OCI-LY7 (cell line): ENCODE data around the gene PLCB3. TPM values are rescaled to one million over a fixed set of nuclear protein-coding genes. Genes with fewer than 3 reads are reported as not detected.

ENCODE experiments used
- BruUV-seq: library from RNA; stranded (reverse); fragments of 400-500 nt; replicated peaks from 2 replicates; lab custom pipeline; 2021; lab: Mats Ljungman, UMichigan
- CTCF ChIA-PET: fragments of 300-600 bp; sonication (Branson Sonifier 250); formaldehyde crosslinking; loops from one replicate; lab custom pipeline; 2022; ENCODE audit warnings: antibody characterized with exemption; ENCODE audit not compliant: unreplicated experiment; lab: Charles Lee
- POLR2A ChIA-PET: fragments of 300-600 bp; sonication (Branson Sonifier 250); formaldehyde crosslinking; loops from one replicate; lab custom pipeline; 2022; ENCODE audit warnings: antibody characterized with exemption; lab: Charles Lee
- DNase-seq: peaks from one replicate; pipeline ENCODE4 v3.0.0-alpha.2; 2015; ENCODE audit warnings: low spot score
- H2AFZ ChIP-seq: fragments of 200-600 bp; sonication (generic), shearing (Covaris generic); 2 replicates; pipeline ENCODE4 v1.6.1; 2014; ENCODE audit warnings: mild to moderate bottlenecking, antibody characterized with exemption, low read length, moderate library complexity
- H3K27ac ChIP-seq: fragments of 200-600 bp; sonication (generic); 2 replicates; pipeline ENCODE4 v1.5.1; 2014; ENCODE audit warnings: mixed run types, low read depth, mild to moderate bottlenecking, moderate library complexity, low read length, inconsistent platforms; ENCODE audit not compliant: poor library complexity, severe bottlenecking
- H3K36me3 ChIP-seq: fragments of 200-600 bp; sonication (generic); 2 replicates; pipeline ENCODE4 v1.6.1; 2014; ENCODE audit warnings: mild to moderate bottlenecking, antibody characterized with exemption, low read length, moderate library complexity, mixed read lengths; ENCODE audit not compliant: insufficient read depth
- H3K4me1 ChIP-seq: fragments of 200-600 bp; sonication (generic); 2 replicates; pipeline ENCODE4 v1.5.1; 2014; ENCODE audit warnings: mild to moderate bottlenecking, low read length; ENCODE audit not compliant: insufficient read depth, poor library complexity, severe bottlenecking
- H3K4me2 ChIP-seq: fragments of 200-600 bp; sonication (generic); 2 replicates; pipeline ENCODE4 v1.6.1; 2014; ENCODE audit warnings: mild to moderate bottlenecking, low read length
- H3K4me3 ChIP-seq: fragments of 200-600 bp; sonication (generic); 2 replicates; pipeline ENCODE4 v1.5.1; 2014; ENCODE audit warnings: mild to moderate bottlenecking, low read depth, low read length; ENCODE audit not compliant: poor library complexity, severe bottlenecking
- H3K79me2 ChIP-seq: fragments of 200-600 bp; sonication (generic); 2 replicates; pipeline ENCODE4 v1.6.1; 2016; ENCODE audit warnings: low read depth, mild to moderate bottlenecking, low read length, moderate library complexity, mixed read lengths; ENCODE audit not compliant: insufficient read depth
- H3K9me2 ChIP-seq: fragments of 200-600 bp; sonication (generic); 2 replicates; pipeline ENCODE4 v1.6.1; 2016; ENCODE audit warnings: mild to moderate bottlenecking, low read length, mixed read lengths; ENCODE audit not compliant: insufficient read depth
- H3K9me3 ChIP-seq: fragments of 200-600 bp; sonication (generic); 2 replicates; pipeline ENCODE4 v1.6.1; 2014; ENCODE audit warnings: mild to moderate bottlenecking, mixed run types, low read length, mixed read lengths
- H4K20me1 ChIP-seq: fragments of 200-600 bp; sonication (generic); 2 replicates; pipeline ENCODE4 v1.6.1; 2014; ENCODE audit warnings: mild to moderate bottlenecking, antibody characterized with exemption, low read length, moderate library complexity, mixed read lengths; ENCODE audit not compliant: insufficient read depth
- EZH2phosphoT487 ChIP-seq: fragments of 200-600 bp; sonication (generic); IDR thresholded peaks from 2 replicates; pipeline ENCODE4 v1.6.1; 2018; ENCODE audit warnings: low read depth, borderline replicate concordance, mild to moderate bottlenecking, mixed run types, antibody characterized with exemption, low read length, moderate library complexity, mixed read lengths
- intact Hi-C: fragments of 100-400 bp; cut with micrococcal nuclease; formaldehyde crosslinking; loops from one replicate; pipeline ENCODE4 v1.10.0; 2022; ENCODE audit not compliant: unreplicated experiment
- total RNA-seq, 2 experiments: library from RNA; depleted of rRNA in 1 of 2; stranded (reverse); fragments of >200 nt in 1 of 2; shearing (Covaris generic) in 1 of 2; gene quantifications; 2 replicates each; pipeline ENCODE4 v1.2.3, GENCODE V29; 2014 to 2022
- TF ChIP-seq, protein P1 (sequence below): fragments of 200-600 bp; sonication (generic); conservative IDR thresholded peaks from 2 replicates; pipeline ENCODE4 v1.5.1; 2014; ENCODE audit warnings: mild to moderate bottlenecking, antibody characterized with exemption, low read length, moderate library complexity, mixed read lengths

PLCB3 gene
- total RNA-seq, 2 experiments from 2014 or later = 7.6 to 10.3 TPM

DNA sequence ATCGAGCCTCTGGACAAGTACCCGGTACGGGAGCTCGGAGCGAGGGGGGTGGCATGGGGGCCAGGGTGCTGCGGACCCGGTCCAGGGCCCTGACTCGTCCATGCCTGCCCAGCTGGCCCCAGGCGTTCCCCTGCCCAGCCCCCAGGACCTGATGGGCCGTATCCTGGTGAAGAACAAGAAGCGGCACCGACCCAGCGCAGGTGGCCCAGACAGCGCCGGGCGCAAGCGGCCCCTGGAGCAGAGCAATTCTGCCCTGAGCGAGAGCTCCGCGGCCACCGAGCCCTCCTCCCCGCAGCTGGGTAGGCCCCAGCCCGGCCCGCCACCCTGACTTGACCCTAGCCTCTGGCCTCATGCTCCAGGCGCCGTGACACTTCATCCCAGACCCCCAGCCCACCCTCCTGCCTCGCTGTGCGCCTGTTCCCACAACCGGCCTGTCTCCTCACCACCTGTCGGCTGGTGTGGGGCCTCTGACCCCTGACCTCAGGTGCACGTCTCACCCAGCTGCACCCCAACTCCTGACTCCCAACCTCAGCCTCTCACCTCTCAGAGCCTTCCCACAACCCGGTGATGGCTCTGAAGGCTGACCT lies 7.7 kb downstream of the PLCB3 start:
- H2AFZ ChIP-seq = no peak overlapping the region

DNA sequence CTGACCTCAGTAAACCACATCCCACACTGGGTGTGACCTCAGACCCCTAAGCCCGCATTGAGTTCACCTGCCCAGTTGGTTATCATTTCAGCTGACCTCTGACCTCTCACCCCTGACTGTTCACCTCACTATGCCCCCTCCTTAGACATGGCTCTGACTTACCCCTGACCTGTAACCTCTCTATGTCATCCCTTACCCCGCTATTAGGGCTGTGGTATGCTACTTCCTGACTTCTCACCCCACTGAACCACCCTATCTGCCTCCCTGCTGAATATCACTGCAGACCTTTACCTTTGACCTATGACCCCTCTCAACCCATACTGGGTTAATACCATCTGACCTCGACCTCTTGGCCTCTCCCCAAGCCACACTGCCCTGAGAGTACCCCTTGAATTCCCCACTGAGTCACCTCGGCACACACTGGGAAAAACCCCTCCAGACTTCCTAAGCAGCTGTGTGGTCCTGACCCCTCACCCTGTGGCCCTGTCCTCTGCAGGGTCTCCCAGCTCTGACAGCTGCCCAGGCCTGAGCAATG lies 8.3 kb downstream of the PLCB3 start:
- TF ChIP-seq, protein P1, sequence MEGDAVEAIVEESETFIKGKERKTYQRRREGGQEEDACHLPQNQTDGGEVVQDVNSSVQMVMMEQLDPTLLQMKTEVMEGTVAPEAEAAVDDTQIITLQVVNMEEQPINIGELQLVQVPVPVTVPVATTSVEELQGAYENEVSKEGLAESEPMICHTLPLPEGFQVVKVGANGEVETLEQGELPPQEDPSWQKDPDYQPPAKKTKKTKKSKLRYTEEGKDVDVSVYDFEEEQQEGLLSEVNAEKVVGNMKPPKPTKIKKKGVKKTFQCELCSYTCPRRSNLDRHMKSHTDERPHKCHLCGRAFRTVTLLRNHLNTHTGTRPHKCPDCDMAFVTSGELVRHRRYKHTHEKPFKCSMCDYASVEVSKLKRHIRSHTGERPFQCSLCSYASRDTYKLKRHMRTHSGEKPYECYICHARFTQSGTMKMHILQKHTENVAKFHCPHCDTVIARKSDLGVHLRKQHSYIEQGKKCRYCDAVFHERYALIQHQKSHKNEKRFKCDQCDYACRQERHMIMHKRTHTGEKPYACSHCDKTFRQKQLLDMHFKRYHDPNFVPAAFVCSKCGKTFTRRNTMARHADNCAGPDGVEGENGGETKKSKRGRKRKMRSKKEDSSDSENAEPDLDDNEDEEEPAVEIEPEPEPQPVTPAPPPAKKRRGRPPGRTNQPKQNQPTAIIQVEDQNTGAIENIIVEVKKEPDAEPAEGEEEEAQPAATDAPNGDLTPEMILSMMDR = no peak
- no peak for TF ChIP-seq EZH2phosphoT487
- Histone ChIP-seq H2AFZ (no peak overlapping the region), H4K20me1 (no peaks in the 10 kb centered on the region), H3K9me2 (no peaks in the 10 kb centered on the region), H3K4me2 (no peak overlapping the region), H3K9me3 (no peaks in the 10 kb centered on the region), H3K27ac (no peak overlapping the region), H3K4me1 (no peaks in the 10 kb centered on the region), H3K4me3 (no peak overlapping the region), H3K79me2 (no peaks in the 10 kb centered on the region), H3K36me3 (no peaks in the 10 kb centered on the region)
- BruUV-seq = no TSS peak
- intact Hi-C loops = no loop called here
- ChIA-PET CTCF (no interaction called here), POLR2A (no interaction called here)
- no peak for DNase-seq

More for the DNA sequence above, 7.7 kb downstream of the PLCB3 start:
- Histone ChIP-seq H3K36me3 (no peaks in the 10 kb centered on the region), H3K4me2 (no peak overlapping the region), H3K4me3 (no peak overlapping the region), H3K79me2 (no peaks in the 10 kb centered on the region), H3K4me1 (no peaks in the 10 kb centered on the region), H4K20me1 (no peaks in the 10 kb centered on the region), H3K9me3 (no peaks in the 10 kb centered on the region), H3K9me2 (no peaks in the 10 kb centered on the region), H3K27ac (no peak overlapping the region)
- DNase-seq = no peak
- TF ChIP-seq, protein P1 = no peak
- no peak for TF ChIP-seq EZH2phosphoT487
- ChIA-PET POLR2A (no interaction called here), CTCF (interaction anchor here (0.7 kb wide), 1 partner anchor 9 kb away, joined by 3 read pairs; no protein-coding TSS in a partner anchor)
- BruUV-seq = no TSS peak
- intact Hi-C loops = no loop called here

DNA sequence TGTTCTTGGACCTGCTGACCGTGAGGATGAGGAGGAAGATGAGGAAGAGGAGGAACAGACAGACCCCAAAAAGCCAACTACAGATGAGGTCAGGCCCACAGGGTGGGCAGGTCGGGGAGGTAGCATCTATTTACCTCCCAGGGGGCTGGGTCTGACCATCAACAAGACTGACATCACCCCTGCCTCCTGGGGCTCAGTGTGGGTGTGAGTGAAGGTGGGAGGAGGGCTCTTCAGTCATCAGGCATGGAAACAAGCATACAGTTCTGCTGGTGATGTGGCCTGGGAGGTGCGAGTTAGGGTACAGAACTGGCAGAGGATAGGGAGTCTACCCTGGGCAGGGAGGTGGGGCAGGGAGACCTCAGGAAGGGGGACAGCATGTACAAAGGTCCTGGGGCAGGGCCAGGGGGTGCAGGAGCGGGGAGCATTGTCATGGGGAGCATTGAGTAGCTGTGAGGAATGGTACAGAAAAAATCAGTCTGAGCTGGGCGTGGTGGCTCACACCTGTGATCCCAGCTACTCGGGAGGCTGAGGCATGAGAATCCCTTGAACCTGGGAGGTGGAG lies 8.9 kb downstream of the PLCB3 start:
- Histone ChIP-seq H3K4me2 (no peak overlapping the region), H2AFZ (no peak overlapping the region), H3K9me3 (no peaks in the 10 kb centered on the region), H3K4me3 (no peak overlapping the region), H3K79me2 (no peaks in the 10 kb centered on the region), H3K9me2 (no peaks in the 10 kb centered on the region), H3K4me1 (peaks cover under 1% of the 10 kb centered on the region), H3K27ac (no peak overlapping the region), H3K36me3 (no peaks in the 10 kb centered on the region), H4K20me1 (no peaks in the 10 kb centered on the region)
- DNase-seq = no peak
- intact Hi-C loops = no loop called here
- POLR2A ChIA-PET = interaction anchor here (0.6 kb wide), 1 partner anchor 67 kb away, joined by 5 read pairs; no protein-coding TSS in a partner anchor
- TF ChIP-seq EZH2phosphoT487 = no peak
- TF ChIP-seq, protein P1 = no peak
- CTCF ChIA-PET = no interaction called here
- BruUV-seq = no TSS peak
